ENCODE results near the gene EDDM3A.

DNA sequence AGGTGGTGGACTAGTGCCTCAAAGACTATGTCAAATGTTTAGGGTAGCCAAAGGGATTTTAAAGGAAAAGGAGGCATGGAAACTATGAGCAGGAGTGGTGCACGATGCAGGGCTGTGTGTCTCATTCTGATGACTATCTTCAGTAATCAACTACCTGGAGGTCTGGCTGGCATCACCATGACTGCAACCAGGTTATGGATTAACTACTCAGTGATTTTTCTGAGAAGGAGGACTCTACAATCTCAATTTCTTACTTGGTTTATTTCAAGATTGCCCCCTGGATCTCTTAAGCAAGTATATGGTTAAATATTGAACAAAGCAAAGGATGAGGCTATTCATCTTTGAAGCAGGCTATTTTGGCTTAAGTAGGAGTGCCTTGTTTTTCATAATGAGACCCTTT, 19.2 kb upstream of the EDDM3A start:
- TF ChIP-seq EP300 (conservative IDR thresholded peaks at IDR 0.05; ENCODE audit: poor library complexity, severe bottlenecking) (no peak), EZH2 (IDR thresholded peaks at IDR 0.05; ENCODE audit: borderline replicate concordance, insufficient read depth, low read length, poor library complexity, severe bottlenecking) (no peak), SMC3 (conservative IDR thresholded peaks at IDR 0.05; ENCODE audit: poor library complexity) (no peak)
- TF ChIP-seq, protein P1, sequence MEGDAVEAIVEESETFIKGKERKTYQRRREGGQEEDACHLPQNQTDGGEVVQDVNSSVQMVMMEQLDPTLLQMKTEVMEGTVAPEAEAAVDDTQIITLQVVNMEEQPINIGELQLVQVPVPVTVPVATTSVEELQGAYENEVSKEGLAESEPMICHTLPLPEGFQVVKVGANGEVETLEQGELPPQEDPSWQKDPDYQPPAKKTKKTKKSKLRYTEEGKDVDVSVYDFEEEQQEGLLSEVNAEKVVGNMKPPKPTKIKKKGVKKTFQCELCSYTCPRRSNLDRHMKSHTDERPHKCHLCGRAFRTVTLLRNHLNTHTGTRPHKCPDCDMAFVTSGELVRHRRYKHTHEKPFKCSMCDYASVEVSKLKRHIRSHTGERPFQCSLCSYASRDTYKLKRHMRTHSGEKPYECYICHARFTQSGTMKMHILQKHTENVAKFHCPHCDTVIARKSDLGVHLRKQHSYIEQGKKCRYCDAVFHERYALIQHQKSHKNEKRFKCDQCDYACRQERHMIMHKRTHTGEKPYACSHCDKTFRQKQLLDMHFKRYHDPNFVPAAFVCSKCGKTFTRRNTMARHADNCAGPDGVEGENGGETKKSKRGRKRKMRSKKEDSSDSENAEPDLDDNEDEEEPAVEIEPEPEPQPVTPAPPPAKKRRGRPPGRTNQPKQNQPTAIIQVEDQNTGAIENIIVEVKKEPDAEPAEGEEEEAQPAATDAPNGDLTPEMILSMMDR (IDR thresholded peaks at IDR 0.05; ENCODE audit: poor library complexity, severe bottlenecking): no peak
